GM12891 (cell line): ENCODE data around the gene FSTL5.

Source experiments
- POLR2A ChIP-seq: IDR thresholded peaks from 2 replicates; pipeline ENCODE4 v1.6.1; 2011; ENCODE audit warnings: low read depth, low read length, control low read depth
- POLR2AphosphoS5 ChIP-seq: IDR thresholded peaks from 2 replicates; pipeline ENCODE4 v1.6.1; 2011; ENCODE audit warnings: low read depth, low read length, control low read depth

DNA sequence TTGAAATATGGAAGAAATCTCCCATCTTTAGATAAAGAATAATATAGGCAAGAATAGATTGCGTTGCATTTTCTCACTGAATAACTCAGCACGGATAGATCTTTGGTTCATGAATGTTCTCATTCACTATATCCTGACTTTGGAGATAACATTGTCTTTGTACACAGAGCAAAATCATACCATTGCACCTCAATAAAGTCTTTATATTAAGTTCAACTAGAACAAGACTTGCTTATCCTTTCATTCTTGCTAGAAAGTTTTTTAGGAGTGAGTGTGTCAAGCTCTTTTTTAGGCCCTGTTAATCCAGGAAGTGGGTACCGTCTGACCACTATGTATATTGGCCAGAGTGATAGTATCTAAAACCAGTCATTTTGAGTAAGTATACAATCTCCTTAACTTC, 658.7 kb downstream of the FSTL5 start:
- TF ChIP-seq POLR2AphosphoS5: no peak
- TF ChIP-seq POLR2A: no peak
